ENCODE results near the gene DNAI1. TPM values are rescaled to one million over a fixed set of nuclear protein-coding genes. Genes with fewer than 3 reads are reported as not detected.
A peak's percentile ranks its signal among the peaks of the same experiment; 100 is the strongest.

DNAI1 gene
- polyA plus RNA-seq, 1 of the 3 experiments (the other 2 are of a cell fraction): 0.46 TPM

DNA sequence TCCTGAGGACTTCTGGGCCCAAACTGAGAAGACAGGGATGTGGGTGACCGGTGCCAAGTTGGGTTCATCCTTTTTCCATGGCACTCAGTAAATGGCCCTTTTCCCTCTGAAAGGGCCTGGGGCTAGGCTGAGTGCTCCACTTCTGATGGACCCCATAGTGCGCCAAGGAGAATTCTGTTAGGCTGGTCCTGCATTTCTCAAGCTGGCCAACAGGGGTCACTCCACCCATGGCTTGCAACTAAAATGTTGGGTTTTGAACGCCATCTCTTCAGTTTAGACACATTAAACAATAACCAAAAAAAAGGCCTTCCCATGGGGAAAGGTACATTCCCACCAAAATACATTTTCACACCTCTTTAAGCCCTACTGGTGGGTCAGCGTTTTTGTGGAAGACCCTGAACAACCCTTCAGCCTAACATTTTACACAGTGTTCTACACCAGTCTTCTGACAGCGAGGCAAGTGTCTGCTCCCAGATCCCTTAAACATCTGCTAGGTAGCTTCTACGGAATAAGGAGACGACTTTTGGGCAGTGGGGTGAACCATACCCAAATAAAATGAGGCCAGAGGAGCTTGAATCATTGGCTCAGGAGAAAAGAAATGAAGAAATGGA is 103.6 kb downstream of the DNAI1 start:
- no peak overlapping the region for H3K4me2 ChIP-seq
- DNase-seq: peak; percentile 59
- CTCF ChIA-PET: interaction anchor here (0.9 to 8.7 kb wide), 13 partner anchors 8 to 99 kb away, joined by 3 to 83 read pairs (median 6); partner anchors contain the start of gene RPP25L
- no peaks in the 10 kb centered on the region; the same call in 1 of the 2 replicates for H3K27me3 ChIP-seq (ENCODE audit: insufficient read depth)
- no peak overlapping the region for H3K9ac ChIP-seq
- H4K20me1 ChIP-seq (ENCODE audit: insufficient read depth): no peaks in the 10 kb centered on the region
- H2AFZ ChIP-seq (ENCODE audit: low read depth): no peak overlapping the region
- TF ChIP-seq, protein P1, sequence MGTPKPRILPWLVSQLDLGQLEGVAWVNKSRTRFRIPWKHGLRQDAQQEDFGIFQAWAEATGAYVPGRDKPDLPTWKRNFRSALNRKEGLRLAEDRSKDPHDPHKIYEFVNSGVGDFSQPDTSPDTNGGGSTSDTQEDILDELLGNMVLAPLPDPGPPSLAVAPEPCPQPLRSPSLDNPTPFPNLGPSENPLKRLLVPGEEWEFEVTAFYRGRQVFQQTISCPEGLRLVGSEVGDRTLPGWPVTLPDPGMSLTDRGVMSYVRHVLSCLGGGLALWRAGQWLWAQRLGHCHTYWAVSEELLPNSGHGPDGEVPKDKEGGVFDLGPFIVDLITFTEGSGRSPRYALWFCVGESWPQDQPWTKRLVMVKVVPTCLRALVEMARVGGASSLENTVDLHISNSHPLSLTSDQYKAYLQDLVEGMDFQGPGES (IDR thresholded peaks at IDR 0.05; ENCODE audit: low read depth, low read length): no peak
- peak; percentile 49 for TF ChIP-seq RAD21 (IDR thresholded peaks at IDR 0.05; ENCODE audit: low read length)
- TF ChIP-seq, protein P2, sequence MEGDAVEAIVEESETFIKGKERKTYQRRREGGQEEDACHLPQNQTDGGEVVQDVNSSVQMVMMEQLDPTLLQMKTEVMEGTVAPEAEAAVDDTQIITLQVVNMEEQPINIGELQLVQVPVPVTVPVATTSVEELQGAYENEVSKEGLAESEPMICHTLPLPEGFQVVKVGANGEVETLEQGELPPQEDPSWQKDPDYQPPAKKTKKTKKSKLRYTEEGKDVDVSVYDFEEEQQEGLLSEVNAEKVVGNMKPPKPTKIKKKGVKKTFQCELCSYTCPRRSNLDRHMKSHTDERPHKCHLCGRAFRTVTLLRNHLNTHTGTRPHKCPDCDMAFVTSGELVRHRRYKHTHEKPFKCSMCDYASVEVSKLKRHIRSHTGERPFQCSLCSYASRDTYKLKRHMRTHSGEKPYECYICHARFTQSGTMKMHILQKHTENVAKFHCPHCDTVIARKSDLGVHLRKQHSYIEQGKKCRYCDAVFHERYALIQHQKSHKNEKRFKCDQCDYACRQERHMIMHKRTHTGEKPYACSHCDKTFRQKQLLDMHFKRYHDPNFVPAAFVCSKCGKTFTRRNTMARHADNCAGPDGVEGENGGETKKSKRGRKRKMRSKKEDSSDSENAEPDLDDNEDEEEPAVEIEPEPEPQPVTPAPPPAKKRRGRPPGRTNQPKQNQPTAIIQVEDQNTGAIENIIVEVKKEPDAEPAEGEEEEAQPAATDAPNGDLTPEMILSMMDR (IDR thresholded peaks at IDR 0.05): peak; percentile 58
- H3K4me1 ChIP-seq (ENCODE audit: control insufficient read depth in 1 of 2, insufficient read depth in 2 of 2, low read depth in 1 of 2, low read length in 1 of 2): peaks cover 0 to 70% of the 10 kb centered on the region in 2 experiments; a peak in 2 of 4 replicates
- no peaks in the 10 kb centered on the region for H3K9me2 ChIP-seq
- POLR2A ChIA-PET: no interaction called here
- H3K9me3 ChIP-seq: no peaks in the 10 kb centered on the region
- H3K4me3 ChIP-seq (ENCODE audit: low read depth in 2 of 2, low read length in 1 of 2): peak overlapping the region in 1 of 2 experiments; percentile 3; a peak in 1 of 4 replicates
- H3K36me3 ChIP-seq (replicated peaks in 1 of 2; ENCODE audit: control insufficient read depth in 1 of 2, insufficient read depth in 2 of 2, low read length in 1 of 2): no peaks in the 10 kb centered on the region
- H3F3A ChIP-seq (replicated peaks; ENCODE audit: insufficient read depth): no peaks in the 10 kb centered on the region
- no peaks in the 10 kb centered on the region for H3K79me2 ChIP-seq (ENCODE audit: insufficient read depth)
- 71% methylated on average over 7 of the region's 7 CpGs for WGBS (ENCODE audit: low lambda C conversion rate)
- peak overlapping the region in 1 of 2 experiments; percentile 74; a peak in 2 of 4 replicates for H3K27ac ChIP-seq (ENCODE audit: low read depth in 2 of 2, low read length in 1 of 2)

DNA sequence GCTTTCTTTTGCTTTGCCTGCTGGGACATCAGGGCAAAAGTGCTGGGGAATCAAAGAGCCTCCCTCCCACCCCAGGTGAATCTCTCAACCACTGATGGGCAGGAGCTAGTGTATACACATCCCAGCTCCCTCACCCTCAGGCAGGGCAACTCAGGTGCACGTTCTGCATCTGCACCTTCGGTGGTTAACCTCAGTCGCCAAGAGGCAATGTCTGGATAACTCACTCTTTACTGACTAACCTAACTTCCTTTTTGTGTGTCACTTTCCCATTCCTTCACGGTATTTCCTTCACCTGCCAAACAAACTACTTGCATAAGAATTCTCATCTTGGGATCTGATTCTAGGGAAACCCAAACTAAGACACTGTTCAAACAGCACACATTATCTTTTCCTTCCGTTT is 104.7 kb downstream of the DNAI1 start:
- no peaks in the 10 kb centered on the region for H3K36me3 ChIP-seq (replicated peaks in 1 of 2; ENCODE audit: control insufficient read depth in 1 of 2, insufficient read depth in 2 of 2, low read length in 1 of 2)
- 74% methylated on average over 5 of the region's 5 CpGs for WGBS (ENCODE audit: low lambda C conversion rate)
- H2AFZ ChIP-seq (ENCODE audit: low read depth): no peak overlapping the region
- no peaks in the 10 kb centered on the region for H4K20me1 ChIP-seq (ENCODE audit: insufficient read depth)
- no peaks in the 10 kb centered on the region for H3K79me2 ChIP-seq (ENCODE audit: insufficient read depth)
- no peak overlapping the region for H3K4me2 ChIP-seq
- H3K4me1 ChIP-seq (ENCODE audit: control insufficient read depth in 1 of 2, insufficient read depth in 2 of 2, low read depth in 1 of 2, low read length in 1 of 2): peaks cover 0 to 70% of the 10 kb centered on the region in 2 experiments; a peak in 2 of 4 replicates
- H3K9me3 ChIP-seq: no peaks in the 10 kb centered on the region
- ChIA-PET POLR2A (no interaction called here), CTCF (interaction anchor here (1.2 to 8.7 kb wide), 10 partner anchors 14 to 159 kb away, joined by 3 to 83 read pairs (median 7); partner anchors contain the start of gene RPP25L)
- no peaks in the 10 kb centered on the region for H3F3A ChIP-seq (replicated peaks; ENCODE audit: insufficient read depth)
- H3K9me2 ChIP-seq: no peaks in the 10 kb centered on the region
- TF ChIP-seq MEF2A (IDR thresholded peaks at IDR 0.05; ENCODE audit: borderline replicate concordance, low read depth): no peak
- DNase-seq: no peak
- H3K4me3 ChIP-seq (ENCODE audit: low read depth in 2 of 2, low read length in 1 of 2): no peak overlapping the region
- no peak overlapping the region; a peak in 1 of 4 replicates for H3K27ac ChIP-seq (ENCODE audit: low read depth in 2 of 2, low read length in 1 of 2)
- no peaks in the 10 kb centered on the region; the same call in 1 of the 2 replicates for H3K27me3 ChIP-seq (ENCODE audit: insufficient read depth)
- H3K9ac ChIP-seq: no peak overlapping the region

DNA sequence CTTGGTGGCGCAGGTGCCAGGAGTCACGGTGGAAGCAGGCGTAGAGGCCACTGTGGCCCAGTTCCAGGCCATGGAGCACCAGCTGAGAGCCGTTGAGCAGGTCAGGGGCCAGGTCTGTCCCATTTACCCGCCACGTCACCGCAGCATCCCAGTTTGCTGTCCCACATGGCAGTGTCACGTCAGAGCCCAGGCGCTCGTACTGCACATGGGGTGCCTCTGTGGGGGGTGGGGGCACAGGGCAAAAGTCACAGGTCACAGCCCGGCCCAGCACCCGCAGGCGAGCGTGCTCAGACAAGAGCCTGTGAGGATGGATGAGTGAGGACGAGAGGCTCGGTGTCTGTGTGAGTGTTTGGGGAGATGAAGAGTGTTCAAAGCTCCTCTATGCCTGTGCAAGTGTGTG is 106.0 kb downstream of the DNAI1 start:
- Histone ChIP-seq H3K4me2 (no peak overlapping the region), H3K9ac (no peak overlapping the region), H3K79me2 (ENCODE audit: insufficient read depth) (no peaks in the 10 kb centered on the region), H3K27me3 (ENCODE audit: insufficient read depth) (no peaks in the 10 kb centered on the region; the same call in 1 of the 2 replicates), H3K4me1 (ENCODE audit: control insufficient read depth in 1 of 2, insufficient read depth in 2 of 2, low read depth in 1 of 2, low read length in 1 of 2) (peaks cover 0 to 70% of the 10 kb centered on the region in 2 experiments; a peak in 2 of 4 replicates), H3K4me3 (ENCODE audit: low read depth in 2 of 2, low read length in 1 of 2) (no peak overlapping the region), H3F3A (replicated peaks; ENCODE audit: insufficient read depth) (no peaks in the 10 kb centered on the region), H3K9me3 (no peaks in the 10 kb centered on the region), H4K20me1 (ENCODE audit: insufficient read depth) (no peaks in the 10 kb centered on the region), H3K27ac (ENCODE audit: low read depth in 2 of 2, low read length in 1 of 2) (peak overlapping the region in 1 of 2 experiments; percentile 28; a peak in 1 of 4 replicates), H3K9me2 (no peaks in the 10 kb centered on the region), H3K36me3 (replicated peaks in 1 of 2; ENCODE audit: control insufficient read depth in 1 of 2, insufficient read depth in 2 of 2, low read length in 1 of 2) (no peaks in the 10 kb centered on the region), H2AFZ (ENCODE audit: low read depth) (no peak overlapping the region)
- TF ChIP-seq FOSL2 (IDR thresholded peaks at IDR 0.05; ENCODE audit: borderline replicate concordance, low read depth): no peak
- TF ChIP-seq MXI1 (IDR thresholded peaks at IDR 0.05; ENCODE audit: low read depth, low read length): no peak
- no peak for TF ChIP-seq GABPA (IDR thresholded peaks at IDR 0.05; ENCODE audit: low read depth)
- no peak for TF ChIP-seq MEF2A (IDR thresholded peaks at IDR 0.05; ENCODE audit: borderline replicate concordance, low read depth)
- DNase-seq: no peak
- ChIA-PET POLR2A (no interaction called here), CTCF (interaction anchor here (1.2 to 8.7 kb wide), 5 partner anchors 16 to 161 kb away, joined by 3 to 83 read pairs (median 7); no protein-coding TSS in a partner anchor)
- WGBS (ENCODE audit: low lambda C conversion rate): 88% methylated on average over 14 of the region's 16 CpGs
